ENCODE results near the gene GALK1. TPM values are rescaled to one million over a fixed set of nuclear protein-coding genes. Genes with fewer than 3 reads are reported as not detected.

Gene GALK1
- total and polyA plus RNA-seq, 2 of the 13 experiments (the other 11 are each of a cell fraction or from before 2014, with no cell fraction given) = 59.9 to 93.6 TPM

DNA sequence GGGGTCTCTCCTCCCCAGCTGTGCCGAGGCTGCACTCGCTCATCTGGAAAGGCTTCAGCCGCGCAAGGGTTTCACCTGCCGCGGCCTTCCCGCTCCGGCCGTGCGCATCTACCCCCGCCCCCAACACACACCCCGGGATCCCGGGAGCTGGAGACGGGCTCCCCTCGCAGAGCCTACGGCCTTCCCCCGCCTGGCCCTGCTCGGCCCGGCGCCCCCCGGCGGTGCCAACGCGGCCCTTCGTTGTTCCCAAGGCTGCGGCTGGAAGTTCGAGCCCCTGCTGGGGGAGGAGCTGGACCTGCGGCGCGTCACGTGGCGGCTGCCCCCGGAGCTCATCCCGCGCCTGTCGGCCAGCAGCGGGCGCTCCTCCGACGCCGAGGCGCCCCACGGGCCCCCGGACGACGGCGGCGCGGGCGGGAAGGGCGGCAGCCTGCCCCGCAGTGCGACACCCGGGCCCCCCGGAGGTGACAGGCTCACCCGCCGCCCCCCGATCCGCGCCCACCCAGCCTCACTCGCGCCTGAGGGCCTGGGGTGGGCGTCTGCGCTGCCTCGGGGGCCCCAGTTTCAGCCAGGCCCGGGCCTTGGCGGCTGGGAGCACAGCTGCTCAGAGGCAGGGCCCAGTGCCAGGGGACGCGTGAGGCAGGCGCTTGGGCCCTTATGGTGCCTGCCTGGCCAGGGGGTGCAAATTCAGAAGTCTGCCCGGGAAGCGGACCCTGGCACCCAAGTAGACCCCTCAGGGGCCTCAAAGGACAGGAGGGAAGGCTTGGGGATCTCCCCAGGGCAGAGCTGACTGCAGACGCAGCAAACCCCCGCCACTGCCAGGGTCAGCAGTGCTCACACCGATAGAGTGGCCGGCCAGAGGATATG lies 11.2 kb downstream of the GALK1 start (continued):
- TF ChIP-seq, protein P1, sequence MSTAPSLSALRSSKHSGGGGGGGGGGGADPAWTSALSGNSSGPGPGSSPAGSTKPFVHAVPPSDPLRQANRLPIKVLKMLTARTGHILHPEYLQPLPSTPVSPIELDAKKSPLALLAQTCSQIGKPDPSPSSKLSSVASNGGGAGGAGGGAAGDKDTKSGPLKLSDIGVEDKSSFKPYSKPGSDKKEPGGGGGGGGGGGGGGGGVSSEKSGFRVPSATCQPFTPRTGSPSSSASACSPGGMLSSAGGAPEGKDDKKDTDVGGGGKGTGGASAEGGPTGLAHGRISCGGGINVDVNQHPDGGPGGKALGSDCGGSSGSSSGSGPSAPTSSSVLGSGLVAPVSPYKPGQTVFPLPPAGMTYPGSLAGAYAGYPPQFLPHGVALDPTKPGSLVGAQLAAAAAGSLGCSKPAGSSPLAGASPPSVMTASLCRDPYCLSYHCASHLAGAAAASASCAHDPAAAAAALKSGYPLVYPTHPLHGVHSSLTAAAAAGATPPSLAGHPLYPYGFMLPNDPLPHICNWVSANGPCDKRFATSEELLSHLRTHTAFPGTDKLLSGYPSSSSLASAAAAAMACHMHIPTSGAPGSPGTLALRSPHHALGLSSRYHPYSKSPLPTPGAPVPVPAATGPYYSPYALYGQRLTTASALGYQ (CRISPR knock-in tag; IDR thresholded peaks at IDR 0.05) = no peak
- TF ChIP-seq, protein P2, sequence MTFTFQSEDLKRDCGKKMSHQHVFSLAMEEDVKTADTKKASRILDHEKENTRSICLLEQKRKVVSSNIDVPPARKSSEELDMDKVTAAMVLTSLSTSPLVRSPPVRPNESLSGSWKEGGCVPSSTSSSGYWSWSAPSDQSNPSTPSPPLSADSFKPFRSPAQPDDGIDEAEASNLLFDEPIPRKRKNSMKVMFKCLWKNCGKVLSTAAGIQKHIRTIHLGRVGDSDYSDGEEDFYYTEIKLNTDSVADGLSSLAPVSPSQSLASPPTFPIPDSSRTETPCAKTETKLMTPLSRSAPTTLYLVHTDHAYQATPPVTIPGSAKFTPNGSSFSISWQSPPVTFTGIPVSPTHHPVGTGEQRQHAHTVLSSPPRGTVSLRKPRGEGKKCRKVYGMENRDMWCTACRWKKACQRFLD (CRISPR knock-in tag; IDR thresholded peaks at IDR 0.05; ENCODE audit: borderline replicate concordance) = no peak
- TF ChIP-seq, protein P3, sequence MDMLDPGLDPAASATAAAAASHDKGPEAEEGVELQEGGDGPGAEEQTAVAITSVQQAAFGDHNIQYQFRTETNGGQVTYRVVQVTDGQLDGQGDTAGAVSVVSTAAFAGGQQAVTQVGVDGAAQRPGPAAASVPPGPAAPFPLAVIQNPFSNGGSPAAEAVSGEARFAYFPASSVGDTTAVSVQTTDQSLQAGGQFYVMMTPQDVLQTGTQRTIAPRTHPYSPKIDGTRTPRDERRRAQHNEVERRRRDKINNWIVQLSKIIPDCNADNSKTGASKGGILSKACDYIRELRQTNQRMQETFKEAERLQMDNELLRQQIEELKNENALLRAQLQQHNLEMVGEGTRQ (IDR thresholded peaks at IDR 0.05; ENCODE audit: low read depth, low read length) = peak; percentile 89
- TF ChIP-seq, protein P3 (CRISPR knock-in tag; IDR thresholded peaks at IDR 0.05; ENCODE audit: borderline replicate concordance) = peak; percentile 84; the same call in 1 of the 2 replicates
- TF ChIP-seq ZEB1 (IDR thresholded peaks at IDR 0.05; ENCODE audit: insufficient replicate concordance, low read depth) (no peak), NFE2 (CRISPR knock-in tag; IDR thresholded peaks at IDR 0.05) (no peak), ZNF207 (IDR thresholded peaks at IDR 0.05; ENCODE audit: borderline replicate concordance) (no peak), EED (CRISPR knock-in tag; IDR thresholded peaks at IDR 0.05) (no peak), KLF6 (CRISPR knock-in tag; IDR thresholded peaks at IDR 0.05) (no peak), KDM5B (CRISPR knock-in tag; IDR thresholded peaks at IDR 0.05; ENCODE audit: borderline replicate concordance) (no peak; the same call in 1 of the 2 replicates), RBFOX2 (IDR thresholded peaks at IDR 0.05; ENCODE audit: low read depth, low read length) (peak; percentile 85), HHEX (CRISPR knock-in tag; IDR thresholded peaks at IDR 0.05) (no peak), IKZF4 (CRISPR knock-in tag; IDR thresholded peaks at IDR 0.05; ENCODE audit: borderline replicate concordance, low read depth, not compliant biosample characterization) (no peak), NFE2L2 (IDR thresholded peaks at IDR 0.05; ENCODE audit: low read length) (no peak), BHLHE40 (IDR thresholded peaks at IDR 0.05; ENCODE audit: low read length) (peak; percentile 90), ZFP41 (CRISPR knock-in tag; IDR thresholded peaks at IDR 0.05; ENCODE audit: borderline replicate concordance) (peak; percentile 35; the same call in 1 of the 2 replicates), TP53 (CRISPR knock-in tag; conservative IDR thresholded peaks at IDR 0.05) (0 out of 2 replicates have a peak, but pooled peaks have one; percentile 14), ZNF678 (CRISPR knock-in tag; IDR thresholded peaks at IDR 0.05) (no peak; the same call in 1 of the 2 replicates)
- TF ChIP-seq, protein P4, sequence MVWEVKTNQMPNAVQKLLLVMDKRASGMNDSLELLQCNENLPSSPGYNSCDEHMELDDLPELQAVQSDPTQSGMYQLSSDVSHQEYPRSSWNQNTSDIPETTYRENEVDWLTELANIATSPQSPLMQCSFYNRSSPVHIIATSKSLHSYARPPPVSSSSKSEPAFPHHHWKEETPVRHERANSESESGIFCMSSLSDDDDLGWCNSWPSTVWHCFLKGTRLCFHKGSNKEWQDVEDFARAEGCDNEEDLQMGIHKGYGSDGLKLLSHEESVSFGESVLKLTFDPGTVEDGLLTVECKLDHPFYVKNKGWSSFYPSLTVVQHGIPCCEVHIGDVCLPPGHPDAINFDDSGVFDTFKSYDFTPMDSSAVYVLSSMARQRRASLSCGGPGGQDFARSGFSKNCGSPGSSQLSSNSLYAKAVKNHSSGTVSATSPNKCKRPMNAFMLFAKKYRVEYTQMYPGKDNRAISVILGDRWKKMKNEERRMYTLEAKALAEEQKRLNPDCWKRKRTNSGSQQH (CRISPR knock-in tag; IDR thresholded peaks at IDR 0.05; ENCODE audit: low read depth) = peak; percentile 26; the same call in 1 of the 2 replicates
- TF ChIP-seq, protein P5, sequence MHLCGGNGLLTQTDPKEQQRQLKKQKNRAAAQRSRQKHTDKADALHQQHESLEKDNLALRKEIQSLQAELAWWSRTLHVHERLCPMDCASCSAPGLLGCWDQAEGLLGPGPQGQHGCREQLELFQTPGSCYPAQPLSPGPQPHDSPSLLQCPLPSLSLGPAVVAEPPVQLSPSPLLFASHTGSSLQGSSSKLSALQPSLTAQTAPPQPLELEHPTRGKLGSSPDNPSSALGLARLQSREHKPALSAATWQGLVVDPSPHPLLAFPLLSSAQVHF (CRISPR knock-in tag; IDR thresholded peaks at IDR 0.05) = 0 out of 2 replicates have a peak, but pooled peaks have one; percentile 58
- TF ChIP-seq, protein P6, sequence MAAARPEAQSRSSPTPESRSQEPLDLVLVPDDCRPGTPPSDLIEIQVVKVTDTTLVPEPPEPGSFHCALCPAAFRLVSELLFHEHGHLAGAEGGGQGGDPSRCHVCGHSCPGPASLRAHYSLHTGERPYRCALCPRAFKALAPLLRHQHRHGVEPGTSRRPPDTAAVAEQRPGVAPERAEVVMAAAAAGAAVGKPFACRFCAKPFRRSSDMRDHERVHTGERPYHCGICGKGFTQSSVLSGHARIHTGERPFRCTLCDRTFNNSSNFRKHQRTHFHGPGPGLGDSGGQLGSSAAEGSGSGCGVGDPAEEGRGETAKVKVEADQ (CRISPR knock-in tag; IDR thresholded peaks at IDR 0.05; ENCODE audit: borderline replicate concordance) = peak; percentile 67; the same call in 1 of the 2 replicates

Data from HepG2 (cell line).